SK-N-SH (cell line): ENCODE results near the gene GPR68. TPM values are rescaled to one million over a fixed set of nuclear protein-coding genes. Genes with fewer than 3 reads are reported as not detected.

Experiments used
- CTCF ChIA-PET: fragments of 300-600, 350-600 bp; formaldehyde crosslinking; extraction: SDS; loops from one replicate; lab custom pipeline; 2021; lab: Yijun Ruan, JAX
- POLR2A ChIA-PET: fragments of 350-600 bp; sonication (Branson Sonifier 250); formaldehyde crosslinking; extraction: SDS; loops from one replicate; lab custom pipeline; 2020; ENCODE audit warnings: antibody characterized with exemption, inconsistent platforms; lab: Yijun Ruan, JAX
- DNase-seq: peaks from one replicate; pipeline ENCODE4 v3.0.0; 2012
- H2AFZ ChIP-seq: fragments of 200-600 bp; sonication (generic); 2 replicates; pipeline ENCODE4 v1.8.1; 2016; ENCODE audit warnings: antibody characterized with exemption, mild to moderate bottlenecking, low read depth
- H3F3A ChIP-seq: fragments of 200-600 bp; sonication (generic); replicated peaks from 2 replicates; pipeline ENCODE3; 2016; ENCODE audit warnings: antibody characterized with exemption, mild to moderate bottlenecking; ENCODE audit not compliant: insufficient read depth
- H3K27ac ChIP-seq, 2 experiments: fragments of 200-500 bp in 1 of 2; fragments of 200-600 bp in 1 of 2; sonication (Bioruptor generic) in 1 of 2; sonication (generic), shearing (Covaris generic) in 1 of 2; 2 replicates each; pipeline versions ENCODE4 v1.5.1 to v1.6.1; 2014 to 2016; ENCODE audit warnings: low read depth in 2 of 2, inconsistent platforms in 1 of 2, low read length in 1 of 2, mild to moderate bottlenecking in 1 of 2, mixed read lengths in 1 of 2
- H3K27me3 ChIP-seq: fragments of 200-600 bp; sonication (generic), shearing (Covaris generic); 2 replicates; pipeline ENCODE4 v1.6.1; 2016; ENCODE audit warnings: mixed run types; ENCODE audit not compliant: insufficient read depth
- H3K36me3 ChIP-seq, 2 experiments: fragments of 200-500 bp in 1 of 2; fragments of 200-600 bp in 1 of 2; sonication (Bioruptor generic) in 1 of 2; sonication (generic) in 1 of 2; replicated peaks in 1 of 2; 2 replicates each; pipeline versions ENCODE3 to v1.5.1; 2014 to 2016; ENCODE audit warnings: low read length in 1 of 2, mild to moderate bottlenecking in 1 of 2; ENCODE audit not compliant: insufficient read depth in 2 of 2, control insufficient read depth in 1 of 2
- H3K4me1 ChIP-seq, 2 experiments: fragments of 200-500 bp in 1 of 2; fragments of 200-600 bp in 1 of 2; sonication (Bioruptor generic) in 1 of 2; sonication (generic), shearing (Covaris generic) in 1 of 2; 2 replicates each; pipeline versions ENCODE4 v1.5.1 to v1.6.1; 2014 to 2016; ENCODE audit warnings: low read depth in 1 of 2, low read length in 1 of 2, mixed run types in 1 of 2; ENCODE audit not compliant: insufficient read depth in 2 of 2, control insufficient read depth in 1 of 2
- H3K4me2 ChIP-seq: fragments of 200-600 bp; sonication (generic), shearing (Covaris generic); 2 replicates; pipeline ENCODE4 v1.6.1; 2017; ENCODE audit warnings: mixed run types
- H3K4me3 ChIP-seq, 2 experiments: fragments of 200-500 bp in 1 of 2; fragments of 200-600 bp in 1 of 2; sonication (Bioruptor generic) in 1 of 2; sonication (generic), shearing (Covaris generic) in 1 of 2; 2 replicates each; pipeline versions ENCODE4 v1.5.1 to v1.8.1; 2014 to 2016; ENCODE audit warnings: low read depth in 2 of 2, inconsistent platforms in 1 of 2, low read length in 1 of 2, mild to moderate bottlenecking in 1 of 2, mixed read lengths in 1 of 2, moderate library complexity in 1 of 2
- H3K79me2 ChIP-seq: fragments of 200-600 bp; sonication (generic); 2 replicates; pipeline ENCODE4 v1.8.1; 2017; ENCODE audit warnings: mild to moderate bottlenecking; ENCODE audit not compliant: insufficient read depth
- H3K9ac ChIP-seq: fragments of 200-600 bp; sonication (generic); 2 replicates; pipeline ENCODE4 v1.6.1; 2017; ENCODE audit warnings: mixed run types
- H3K9me2 ChIP-seq: fragments of 200-600 bp; sonication (generic); 2 replicates; pipeline ENCODE4 v1.6.1; 2017; ENCODE audit warnings: mixed run types
- H3K9me3 ChIP-seq: fragments of 200-600 bp; sonication (generic); 2 replicates; pipeline ENCODE4 v1.6.1; 2017; ENCODE audit warnings: mixed run types, mild to moderate bottlenecking, moderate library complexity
- H4K20me1 ChIP-seq: fragments of 200-600 bp; sonication (generic); 2 replicates; pipeline ENCODE4 v1.6.1; 2017; ENCODE audit warnings: mild to moderate bottlenecking, mixed run types; ENCODE audit not compliant: insufficient read depth
- ELF1 ChIP-seq: IDR thresholded peaks from 2 replicates; pipeline ENCODE4 v1.4.0; 2012
- EP300 ChIP-seq, 2 experiments: IDR thresholded peaks; 2 replicates each; pipeline versions ENCODE4 v1.4.0 to v1.6.1; 2012; ENCODE audit warnings: borderline replicate concordance in 1 of 2, low read depth in 1 of 2, low read length in 1 of 2
- EZH2phosphoT487 ChIP-seq: fragments of 200-600 bp; sonication (generic); IDR thresholded peaks from 2 replicates; pipeline ENCODE4 v1.6.1; 2017; ENCODE audit warnings: low read depth, mixed run types, mild to moderate bottlenecking, antibody characterized with exemption, moderate library complexity, borderline replicate concordance
- FOXM1 ChIP-seq: IDR thresholded peaks from 2 replicates; pipeline ENCODE4 v1.4.0; 2012; ENCODE audit warnings: low read depth, mild to moderate bottlenecking
- JUND ChIP-seq: IDR thresholded peaks from 2 replicates; pipeline ENCODE4 v1.4.0; 2012
- MEF2A ChIP-seq: IDR thresholded peaks from 2 replicates; pipeline ENCODE4 v1.4.0; 2012; ENCODE audit warnings: low read depth, borderline replicate concordance
- MXI1 ChIP-seq: IDR thresholded peaks from 2 replicates; pipeline ENCODE4 v1.6.1; 2012; ENCODE audit warnings: mild to moderate bottlenecking, low read depth, low read length, improper control_type of control experiment
- RAD21 ChIP-seq: IDR thresholded peaks from 2 replicates; pipeline ENCODE4 v1.6.1; 2012; ENCODE audit warnings: mild to moderate bottlenecking, low read length
- RCOR1 ChIP-seq: fragments of 150-350 bp; IDR thresholded peaks from 2 replicates; pipeline ENCODE4 v1.6.1; 2017; ENCODE audit warnings: antibody characterized with exemption, low read length
- RXRA ChIP-seq: IDR thresholded peaks from 2 replicates; pipeline ENCODE4 v1.4.0; 2012; ENCODE audit warnings: low read depth, mild to moderate bottlenecking, borderline replicate concordance
- WGBS: methylation state at CpG from one replicate; pipeline ENCODE4 v1.1.6; 2017; ENCODE audit warnings: low lambda C conversion rate; 5-methylcytosine and 5-hydroxymethylcytosine counted together
- polyA plus RNA-seq, 3 experiments: library from polyadenylated mRNA; depleted of rRNA; stranded (reverse); fragments of >200 nt; gene quantifications; 2 replicates each; pipeline ENCODE4 v1.2.3, GENCODE V29; 2012
- TF ChIP-seq, protein P1 (sequence below): IDR thresholded peaks from 2 replicates; pipeline ENCODE4 v1.6.1; 2012; ENCODE audit warnings: mild to moderate bottlenecking, low read depth, low read length, moderate library complexity
- TF ChIP-seq, protein P2 (sequence below): fragments of 150-350 bp; IDR thresholded peaks from 2 replicates; pipeline ENCODE4 v1.6.1; 2016; ENCODE audit warnings: mild to moderate bottlenecking, low read depth, low read length

Gene GPR68
- polyA plus RNA-seq, 1 of the 3 experiments (the other 2 are of a cell fraction), result 0.18 TPM

DNA sequence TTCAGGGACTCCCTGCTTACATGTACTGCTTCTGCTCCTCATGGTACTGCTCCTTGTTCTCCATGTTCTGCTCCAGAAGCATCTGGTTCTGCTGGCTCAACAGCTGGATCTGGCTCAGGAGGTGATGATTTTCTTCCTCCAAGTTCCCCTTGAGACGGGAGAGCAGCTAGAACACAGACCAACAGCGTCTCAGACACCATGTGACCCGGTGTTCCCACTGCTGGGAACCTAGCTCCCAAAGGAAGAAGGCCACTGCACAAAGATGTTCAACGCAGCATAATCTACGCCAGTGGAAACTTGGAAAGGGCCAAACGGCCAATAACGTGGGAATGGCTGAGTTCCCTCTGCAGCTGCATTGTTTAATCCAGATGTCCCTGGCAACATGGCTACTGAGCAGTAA, 49.6 kb upstream of the GPR68 start (continued):
- TF ChIP-seq, protein P1, sequence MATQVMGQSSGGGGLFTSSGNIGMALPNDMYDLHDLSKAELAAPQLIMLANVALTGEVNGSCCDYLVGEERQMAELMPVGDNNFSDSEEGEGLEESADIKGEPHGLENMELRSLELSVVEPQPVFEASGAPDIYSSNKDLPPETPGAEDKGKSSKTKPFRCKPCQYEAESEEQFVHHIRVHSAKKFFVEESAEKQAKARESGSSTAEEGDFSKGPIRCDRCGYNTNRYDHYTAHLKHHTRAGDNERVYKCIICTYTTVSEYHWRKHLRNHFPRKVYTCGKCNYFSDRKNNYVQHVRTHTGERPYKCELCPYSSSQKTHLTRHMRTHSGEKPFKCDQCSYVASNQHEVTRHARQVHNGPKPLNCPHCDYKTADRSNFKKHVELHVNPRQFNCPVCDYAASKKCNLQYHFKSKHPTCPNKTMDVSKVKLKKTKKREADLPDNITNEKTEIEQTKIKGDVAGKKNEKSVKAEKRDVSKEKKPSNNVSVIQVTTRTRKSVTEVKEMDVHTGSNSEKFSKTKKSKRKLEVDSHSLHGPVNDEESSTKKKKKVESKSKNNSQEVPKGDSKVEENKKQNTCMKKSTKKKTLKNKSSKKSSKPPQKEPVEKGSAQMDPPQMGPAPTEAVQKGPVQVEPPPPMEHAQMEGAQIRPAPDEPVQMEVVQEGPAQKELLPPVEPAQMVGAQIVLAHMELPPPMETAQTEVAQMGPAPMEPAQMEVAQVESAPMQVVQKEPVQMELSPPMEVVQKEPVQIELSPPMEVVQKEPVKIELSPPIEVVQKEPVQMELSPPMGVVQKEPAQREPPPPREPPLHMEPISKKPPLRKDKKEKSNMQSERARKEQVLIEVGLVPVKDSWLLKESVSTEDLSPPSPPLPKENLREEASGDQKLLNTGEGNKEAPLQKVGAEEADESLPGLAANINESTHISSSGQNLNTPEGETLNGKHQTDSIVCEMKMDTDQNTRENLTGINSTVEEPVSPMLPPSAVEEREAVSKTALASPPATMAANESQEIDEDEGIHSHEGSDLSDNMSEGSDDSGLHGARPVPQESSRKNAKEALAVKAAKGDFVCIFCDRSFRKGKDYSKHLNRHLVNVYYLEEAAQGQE, result no peak
- TF ChIP-seq EZH2phosphoT487, result no peak
- no peak for TF ChIP-seq FOXM1
- TF ChIP-seq MXI1, result no peak

- H3K79me2 ChIP-seq, result no peaks in the 10 kb centered on the region
- no peaks in the 10 kb centered on the region for H3K4me1 ChIP-seq
- ChIA-PET CTCF (interaction anchor here (0.6 to 18.4 kb wide), 3 partner anchors 16 to 118 kb away, joined by 4 to 391 read pairs (median 4); no protein-coding TSS in a partner anchor), POLR2A (no interaction called here)
- no peaks in the 10 kb centered on the region for H3K36me3 ChIP-seq
- no peaks in the 10 kb centered on the region for H3F3A ChIP-seq
- H3K27ac ChIP-seq, result no peak overlapping the region
- H2AFZ ChIP-seq, result no peak overlapping the region
- 45% methylated on average over 12 of the region's 12 CpGs for WGBS
- no peak for DNase-seq
- H4K20me1 ChIP-seq, result no peaks in the 10 kb centered on the region
- H3K9me2 ChIP-seq, result no peaks in the 10 kb centered on the region
- no peaks in the 10 kb centered on the region for H3K9me3 ChIP-seq
- H3K27me3 ChIP-seq, result no peaks in the 10 kb centered on the region
- no peak overlapping the region for H3K4me2 ChIP-seq
- TF ChIP-seq EP300 (IDR thresholded peaks at IDR 0.05; ENCODE audit: borderline replicate concordance in 1 of 2, low read depth in 1 of 2, low read length in 1 of 2) (no peak), RXRA (no peak), ELF1 (no peak), RAD21 (no peak), RCOR1 (no peak)
- TF ChIP-seq, protein P2, sequence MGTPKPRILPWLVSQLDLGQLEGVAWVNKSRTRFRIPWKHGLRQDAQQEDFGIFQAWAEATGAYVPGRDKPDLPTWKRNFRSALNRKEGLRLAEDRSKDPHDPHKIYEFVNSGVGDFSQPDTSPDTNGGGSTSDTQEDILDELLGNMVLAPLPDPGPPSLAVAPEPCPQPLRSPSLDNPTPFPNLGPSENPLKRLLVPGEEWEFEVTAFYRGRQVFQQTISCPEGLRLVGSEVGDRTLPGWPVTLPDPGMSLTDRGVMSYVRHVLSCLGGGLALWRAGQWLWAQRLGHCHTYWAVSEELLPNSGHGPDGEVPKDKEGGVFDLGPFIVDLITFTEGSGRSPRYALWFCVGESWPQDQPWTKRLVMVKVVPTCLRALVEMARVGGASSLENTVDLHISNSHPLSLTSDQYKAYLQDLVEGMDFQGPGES, result no peak
- H3K4me3 ChIP-seq, result no peak overlapping the region
- H3K9ac ChIP-seq, result no peak overlapping the region
Measured at GRCh38 chr14:91293281-91293680, 48.8 kb upstream of the GPR68 start.

GRCh38 chr14:91292491-91292890, 48.0 kb upstream of the GPR68 start:
- Histone ChIP-seq H3K27ac (no peak overlapping the region), H3K9me2 (no peaks in the 10 kb centered on the region), H3K4me1 (no peaks in the 10 kb centered on the region), H3K4me3 (no peak overlapping the region), H3K79me2 (no peaks in the 10 kb centered on the region), H3K9me3 (no peaks in the 10 kb centered on the region), H3K27me3 (no peaks in the 10 kb centered on the region), H3F3A (no peaks in the 10 kb centered on the region), H3K9ac (no peak overlapping the region), H4K20me1 (no peaks in the 10 kb centered on the region), H3K4me2 (no peak overlapping the region), H3K36me3 (no peaks in the 10 kb centered on the region), H2AFZ (no peak overlapping the region)
- ChIA-PET CTCF (interaction anchor here (18.4 kb wide), 1 partner anchor 118 kb away, joined by 391 read pairs; no protein-coding TSS in a partner anchor), POLR2A (no interaction called here)
- no peak for TF ChIP-seq ELF1
- TF ChIP-seq RXRA, result no peak
- TF ChIP-seq MEF2A, result no peak
- no peak for TF ChIP-seq JUND
- DNase-seq, result no peak
- 80% methylated on average over 14 of the region's 15 CpGs for WGBS
